Measurements from ENCODE around the gene ATF7IP.
"Not testable (repeated sequence)": the region's sequence is repeated elsewhere in the genome, so short reads cannot be mapped to it uniquely, and the experiment has no call there.

Gene ATF7IP

GRCh38 chr12:14332482-14332881 is 33.0 kb upstream of the ATF7IP start:
- TF ChIP-seq ZFX (IDR thresholded peaks at IDR 0.05; ENCODE audit: borderline replicate concordance): no peak
- TF ChIP-seq CTCF (IDR thresholded peaks at IDR 0.05): no peak
- H3K27ac ChIP-seq: no peak overlapping the region

- TF ChIP-seq ZFX (IDR thresholded peaks at IDR 0.05; ENCODE audit: borderline replicate concordance): no peak
- TF ChIP-seq CTCF (IDR thresholded peaks at IDR 0.05): no peak
Observed at GRCh38 chr12:14340371-14340770, 25.1 kb upstream of the ATF7IP start.

GRCh38 chr12:14351524-14351923 is 14.0 kb upstream of the ATF7IP start:
- H3K27ac ChIP-seq: not testable (repeated sequence)

More at GRCh38 chr12:14340371-14340770, 25.1 kb upstream of the ATF7IP start:
- H3K27ac ChIP-seq: no peak overlapping the region

GRCh38 chr12:14352066-14352465 is 13.4 kb upstream of the ATF7IP start:
- not testable (repeated sequence) for H3K27ac ChIP-seq

- not testable (repeated sequence) for H3K27ac ChIP-seq
Observed at GRCh38 chr12:14354665-14355064, 10.8 kb upstream of the ATF7IP start.

- H3K27ac ChIP-seq: no peak overlapping the region
- TF ChIP-seq CTCF (IDR thresholded peaks at IDR 0.05) (no peak), ZFX (IDR thresholded peaks at IDR 0.05; ENCODE audit: borderline replicate concordance) (no peak)
Observed at GRCh38 chr12:14356147-14356546, 9.3 kb upstream of the ATF7IP start.

- no peak overlapping the region for H3K27ac ChIP-seq
- TF ChIP-seq CTCF (IDR thresholded peaks at IDR 0.05): no peak
- TF ChIP-seq ZFX (IDR thresholded peaks at IDR 0.05; ENCODE audit: borderline replicate concordance): no peak
Observed at GRCh38 chr12:14357486-14357885, 8.0 kb upstream of the ATF7IP start.

- no peak overlapping the region for H3K27ac ChIP-seq
- no peak for TF ChIP-seq ZFX (IDR thresholded peaks at IDR 0.05; ENCODE audit: borderline replicate concordance)
- no peak for TF ChIP-seq CTCF (IDR thresholded peaks at IDR 0.05)
Observed at GRCh38 chr12:14362352-14362751, 3.1 kb upstream of the ATF7IP start.

- no peak for TF ChIP-seq CTCF (IDR thresholded peaks at IDR 0.05)
- no peak for TF ChIP-seq ZFX (IDR thresholded peaks at IDR 0.05; ENCODE audit: borderline replicate concordance)
- peak overlapping the region; percentile 94 for H3K27ac ChIP-seq
Observed at GRCh38 chr12:14364583-14365271, 755 bp upstream of the ATF7IP start.

All from 22Rv1 (cell line).